ENCODE data around the gene RPS24.
"Not testable (repeated sequence)": the region's sequence is repeated elsewhere in the genome, so short reads cannot be mapped to it uniquely, and the experiment has no call there.

RPS24 gene

DNA sequence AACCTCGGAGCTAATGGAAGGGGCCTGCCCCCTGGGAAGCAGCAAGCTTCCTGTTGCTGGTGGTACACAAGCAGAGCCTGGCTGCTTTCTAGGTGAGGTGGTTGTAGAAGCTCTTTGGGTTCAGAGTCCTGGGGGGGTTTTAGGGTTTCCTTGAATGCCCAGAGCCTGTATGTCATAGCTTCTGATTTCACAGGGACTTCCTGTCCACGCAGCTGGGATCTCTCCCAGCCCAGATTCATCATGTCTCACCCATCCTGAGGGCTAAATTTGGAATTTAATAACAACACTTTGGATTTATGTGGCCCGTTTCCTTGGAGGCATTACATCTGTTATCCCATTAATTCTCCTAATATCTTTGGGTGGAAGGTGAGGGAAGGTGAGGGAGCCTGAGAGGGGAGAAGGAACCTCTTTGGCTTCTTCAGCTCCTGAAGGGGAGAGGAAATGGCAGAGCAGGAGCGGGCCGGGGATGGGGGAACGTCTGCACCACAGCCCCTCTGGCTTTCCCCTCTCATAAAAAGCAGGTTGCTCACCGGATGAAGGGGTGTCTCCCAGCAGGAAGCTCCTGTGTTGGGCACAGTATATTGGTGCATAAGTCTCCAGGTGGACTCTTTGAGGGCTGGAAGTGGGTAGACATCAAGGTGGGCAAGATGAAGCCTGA, 19.7 kb downstream of the RPS24 start:
- no peak overlapping the region for H3K27ac ChIP-seq
- TF ChIP-seq ZFX (IDR thresholded peaks at IDR 0.05; ENCODE audit: borderline replicate concordance), result no peak
- TF ChIP-seq, protein P1, sequence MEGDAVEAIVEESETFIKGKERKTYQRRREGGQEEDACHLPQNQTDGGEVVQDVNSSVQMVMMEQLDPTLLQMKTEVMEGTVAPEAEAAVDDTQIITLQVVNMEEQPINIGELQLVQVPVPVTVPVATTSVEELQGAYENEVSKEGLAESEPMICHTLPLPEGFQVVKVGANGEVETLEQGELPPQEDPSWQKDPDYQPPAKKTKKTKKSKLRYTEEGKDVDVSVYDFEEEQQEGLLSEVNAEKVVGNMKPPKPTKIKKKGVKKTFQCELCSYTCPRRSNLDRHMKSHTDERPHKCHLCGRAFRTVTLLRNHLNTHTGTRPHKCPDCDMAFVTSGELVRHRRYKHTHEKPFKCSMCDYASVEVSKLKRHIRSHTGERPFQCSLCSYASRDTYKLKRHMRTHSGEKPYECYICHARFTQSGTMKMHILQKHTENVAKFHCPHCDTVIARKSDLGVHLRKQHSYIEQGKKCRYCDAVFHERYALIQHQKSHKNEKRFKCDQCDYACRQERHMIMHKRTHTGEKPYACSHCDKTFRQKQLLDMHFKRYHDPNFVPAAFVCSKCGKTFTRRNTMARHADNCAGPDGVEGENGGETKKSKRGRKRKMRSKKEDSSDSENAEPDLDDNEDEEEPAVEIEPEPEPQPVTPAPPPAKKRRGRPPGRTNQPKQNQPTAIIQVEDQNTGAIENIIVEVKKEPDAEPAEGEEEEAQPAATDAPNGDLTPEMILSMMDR (IDR thresholded peaks at IDR 0.05), result no peak

- H3K27ac ChIP-seq, result no peak overlapping the region
- TF ChIP-seq ZFX (IDR thresholded peaks at IDR 0.05; ENCODE audit: borderline replicate concordance), result no peak
- TF ChIP-seq, protein P1 (IDR thresholded peaks at IDR 0.05), result no peak
These were observed 24.9 kb downstream of the RPS24 start for GRCh38 chr10:78058562-78058961.

- H3K27ac ChIP-seq, result no peak overlapping the region
- TF ChIP-seq ZFX (IDR thresholded peaks at IDR 0.05; ENCODE audit: borderline replicate concordance), result no peak
- TF ChIP-seq, protein P1 (IDR thresholded peaks at IDR 0.05), result no peak
These were observed 26.4 kb downstream of the RPS24 start for GRCh38 chr10:78059906-78060702.

DNA sequence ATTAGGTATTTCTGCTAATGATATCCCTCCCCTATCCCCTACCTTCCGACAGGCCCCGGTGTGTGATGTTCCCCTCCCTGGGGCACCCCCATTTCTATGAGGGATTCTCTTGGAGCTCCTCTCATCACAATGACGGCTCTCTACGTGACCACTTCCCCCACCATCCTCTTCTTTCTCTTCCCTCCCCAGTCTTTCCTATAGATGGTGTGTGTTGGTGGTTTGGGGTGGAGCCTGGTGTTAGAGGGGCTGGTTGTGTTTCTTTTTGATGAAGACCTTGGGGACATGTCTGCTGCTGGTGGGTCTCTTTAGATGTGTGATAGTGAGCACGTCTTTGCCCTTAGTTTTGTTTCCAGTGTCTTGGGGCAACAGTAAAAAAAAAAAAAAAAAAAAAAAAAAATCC, 28.6 kb downstream of the RPS24 start:
- no peak for TF ChIP-seq ZFX (IDR thresholded peaks at IDR 0.05; ENCODE audit: borderline replicate concordance)
- TF ChIP-seq, protein P1 (IDR thresholded peaks at IDR 0.05), result no peak
- no peak overlapping the region for H3K27ac ChIP-seq

DNA sequence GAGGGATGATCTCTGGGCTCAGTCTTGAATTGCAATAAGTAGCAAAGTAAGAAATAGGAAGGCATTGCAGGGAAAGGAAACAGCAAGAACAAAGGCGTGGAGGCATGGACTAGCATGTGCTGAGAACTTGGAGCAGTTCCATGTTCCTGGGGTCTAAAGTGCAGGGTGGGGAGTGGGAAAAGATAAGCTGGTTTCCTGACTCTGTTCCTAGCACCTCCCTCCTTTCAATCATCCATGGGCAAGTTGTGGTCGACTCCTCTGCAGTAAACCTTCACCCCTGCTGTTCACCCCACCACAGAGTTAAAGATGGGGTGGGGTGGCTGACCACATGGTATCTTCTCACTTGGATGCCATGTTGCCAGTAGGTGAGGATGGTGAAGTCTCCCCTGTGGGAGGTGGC, 29.6 kb downstream of the RPS24 start:
- TF ChIP-seq, protein P1 (IDR thresholded peaks at IDR 0.05), result no peak
- TF ChIP-seq ZFX (IDR thresholded peaks at IDR 0.05; ENCODE audit: borderline replicate concordance), result no peak

DNA sequence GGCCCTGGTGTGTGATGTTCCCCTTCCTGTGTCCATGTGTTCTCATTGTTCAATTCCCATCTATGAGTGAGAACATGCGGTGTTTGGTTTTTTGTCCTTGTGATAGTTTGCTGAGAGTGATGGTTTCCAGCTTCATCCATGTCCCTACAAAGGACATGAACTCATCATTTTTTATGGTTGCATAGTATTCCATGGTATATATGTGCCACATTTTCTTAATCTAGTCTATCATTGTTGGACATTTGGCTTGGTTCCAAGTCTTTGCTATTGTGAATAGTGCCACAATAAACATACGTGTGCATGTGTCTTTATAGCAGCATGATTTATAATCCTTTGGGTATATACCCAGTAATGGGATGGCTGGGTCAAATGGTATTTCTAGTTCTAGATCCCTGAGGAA, 31.3 kb downstream of the RPS24 start:
- H3K27ac ChIP-seq, result not testable (repeated sequence)

More for the DNA sequence above, 29.6 kb downstream of the RPS24 start:
- no peak overlapping the region for H3K27ac ChIP-seq

DNA sequence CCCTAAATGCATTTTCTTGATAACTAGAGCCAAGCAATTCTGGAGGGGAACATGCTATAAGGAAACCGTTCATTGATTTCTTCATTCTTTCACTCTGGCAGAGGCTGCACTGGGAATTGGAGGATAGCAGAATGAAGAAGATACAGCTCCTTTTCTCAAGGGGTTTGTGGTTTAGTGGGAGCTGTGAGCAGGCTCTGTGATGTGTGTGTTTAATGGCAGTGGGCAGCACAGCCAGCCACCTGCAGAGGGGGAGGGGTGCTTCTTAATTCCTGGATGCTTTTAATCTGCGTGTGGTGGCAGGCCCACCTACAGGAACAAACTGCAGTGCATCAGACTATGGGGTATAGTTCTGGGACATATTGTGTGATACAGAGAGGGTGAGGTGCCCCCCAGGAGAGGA, 31.9 kb downstream of the RPS24 start:
- no peak for TF ChIP-seq ZFX (IDR thresholded peaks at IDR 0.05; ENCODE audit: borderline replicate concordance)
- H3K27ac ChIP-seq, result no peak overlapping the region

DNA sequence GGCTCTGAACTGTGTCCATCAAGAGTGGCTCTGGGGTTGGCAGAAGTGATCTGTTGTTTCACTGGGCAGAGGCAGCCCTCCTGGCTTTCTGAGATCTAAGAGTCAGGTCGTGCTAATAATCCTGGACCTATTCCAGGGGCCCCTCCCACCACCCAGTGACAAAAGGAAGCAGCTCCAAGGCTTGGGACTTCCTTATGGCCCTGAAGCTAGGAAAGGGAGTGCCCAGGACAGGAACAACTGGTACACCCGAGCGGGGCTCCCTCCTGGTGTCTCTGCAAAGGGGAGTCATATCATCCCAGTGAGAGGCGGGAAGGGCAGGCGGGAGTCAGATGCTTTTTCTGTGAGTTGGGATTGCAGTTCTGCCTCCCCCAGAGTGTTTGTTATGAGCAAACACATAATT, 32.3 kb downstream of the RPS24 start:
- H3K27ac ChIP-seq, result no peak overlapping the region
- TF ChIP-seq ZFX (IDR thresholded peaks at IDR 0.05; ENCODE audit: borderline replicate concordance), result no peak
- TF ChIP-seq, protein P1 (IDR thresholded peaks at IDR 0.05), result no peak

Data from 22Rv1 (cell line).